T-cell (primary cell): ENCODE measurements around the gene TNRC6A. TPM values are rescaled to one million over a fixed set of nuclear protein-coding genes. Genes with fewer than 3 reads are reported as not detected.
"Not testable (repeated sequence)": the region's sequence is repeated elsewhere in the genome, so short reads cannot be mapped to it uniquely, and the experiment has no call there.

Experiments used
- ATAC-seq, 4 experiments: fragments of 200-7000 bp in 3 of 4; fragments of 150-1000 bp in 1 of 4; cut with Tn5 transposase; replicated peaks in 1 of 4; 1 replicate in 3 of 4; 2 replicates in 1 of 4; pipeline ENCODE4 v1.10.0; 2021; ENCODE audit warnings: moderate library complexity in 3 of 4, mild to moderate bottlenecking in 2 of 4, moderate number of reproducible peaks in 1 of 4
- CTCF ChIA-PET, 2 donors: fragments of 300-600 bp; sonication (Branson Sonifier 250); formaldehyde crosslinking; loops; one replicate each; lab custom pipeline; 2022; ENCODE audit warnings: antibody characterized with exemption in 2 of 2; lab: Charles Lee
- POLR2A ChIA-PET, 2 donors: fragments of 300-600 bp; sonication (Branson Sonifier 250); formaldehyde crosslinking; loops; one replicate each; lab custom pipeline; 2022; ENCODE audit warnings: antibody characterized with exemption in 2 of 2; lab: Charles Lee
- DNase-seq, 35 experiments: peaks; one replicate each; pipeline versions ENCODE4 v3.0.0 to v3.0.0-alpha.2; 2013 to 2023
- H3K27ac ChIP-seq: one replicate; pipeline ENCODE4 v1.5.1; 2013; ENCODE audit warnings: low read length
- H3K27me3 ChIP-seq, 2 experiments: replicated peaks in 1 of 2; 1 replicate in 1 of 2; 2 replicates in 1 of 2; pipeline versions ENCODE4 v1.6.1 to v1.7.0; 2013; ENCODE audit warnings: low read length in 1 of 2, mixed read lengths in 1 of 2; ENCODE audit not compliant: control insufficient read depth in 2 of 2, insufficient read depth in 2 of 2; ENCODE audit errors: extremely low read depth in 1 of 2
- H3K36me3 ChIP-seq, 2 donors: 1 replicate in 1 of 2; 2 replicates in 1 of 2; pipeline versions ENCODE4 v1.6.1 to v1.7.0; 2013; ENCODE audit warnings: low read length in 1 of 2; ENCODE audit not compliant: control insufficient read depth in 2 of 2, insufficient read depth in 1 of 2; ENCODE audit errors: extremely low read depth in 1 of 2
- H3K4me1 ChIP-seq, 2 experiments: 1 replicate in 1 of 2; 2 replicates in 1 of 2; pipeline versions ENCODE4 v1.6.1 to v1.7.0; 2013; ENCODE audit warnings: low read length in 2 of 2, mixed read lengths in 1 of 2; ENCODE audit not compliant: insufficient read depth in 2 of 2, control insufficient read depth in 1 of 2; ENCODE audit errors: extremely low read depth in 1 of 2
- H3K4me3 ChIP-seq, 2 donors: 1 replicate in 1 of 2; 2 replicates in 1 of 2; pipeline versions ENCODE4 v1.5.1 to v1.7.0; 2013; ENCODE audit warnings: mild to moderate bottlenecking in 2 of 2, low read length in 1 of 2, moderate library complexity in 1 of 2; ENCODE audit not compliant: control insufficient read depth in 1 of 2; ENCODE audit errors: extremely low read depth in 1 of 2
- H3K9me3 ChIP-seq: 2 replicates; pipeline ENCODE4 v1.7.0; 2013
- H3K27ac Mint-ChIP-seq, 2 donors: one replicate each; pipeline ENCODE4 v1.8.0; 2020 to 2021; ENCODE audit warnings: mild to moderate bottlenecking in 2 of 2, mixed read lengths in 2 of 2
- H3K27me3 Mint-ChIP-seq, 2 donors: one replicate each; pipeline ENCODE4 v1.8.0; 2021 to 2022; ENCODE audit warnings: mixed read lengths in 2 of 2
- H3K36me3 Mint-ChIP-seq: one replicate; pipeline ENCODE4 v1.8.0; 2021; ENCODE audit warnings: mixed read lengths
- H3K4me1 Mint-ChIP-seq, 3 donors: one replicate each; pipeline ENCODE4 v1.8.0; 2020 to 2022; ENCODE audit warnings: mixed read lengths in 3 of 3, mild to moderate bottlenecking in 1 of 3
- H3K4me3 Mint-ChIP-seq, 3 donors: one replicate each; pipeline ENCODE4 v1.8.0; 2020 to 2022; ENCODE audit warnings: mild to moderate bottlenecking in 3 of 3, mixed read lengths in 3 of 3, moderate library complexity in 3 of 3
- H3K9me3 Mint-ChIP-seq, 3 donors: one replicate each; pipeline ENCODE4 v1.8.0; 2020 to 2022; ENCODE audit warnings: mixed read lengths in 3 of 3
- WGBS: methylation state at CpG from one replicate; pipeline ENCODE4 v1.1.5; 2013; ENCODE audit warnings: missing lambda C conversion rate; ENCODE audit not compliant: insufficient coverage; 5-methylcytosine and 5-hydroxymethylcytosine counted together
- total RNA-seq, 35 experiments: library from RNA in 6 of 35; stranded (reverse) in 6 of 35; fragments of 120-200 nt in 1 of 35; gene quantifications; one replicate each; pipeline versions ENCODE4 v1.2.1 to v1.2.4 and lab custom pipeline; 2013 to 2026

Gene TNRC6A
- total RNA-seq, 5 donors from 2014 or later (not counting 1 experiment from before 2014, with no cell fraction given): 74.7 to 79.4 (median 77.9) TPM

DNA sequence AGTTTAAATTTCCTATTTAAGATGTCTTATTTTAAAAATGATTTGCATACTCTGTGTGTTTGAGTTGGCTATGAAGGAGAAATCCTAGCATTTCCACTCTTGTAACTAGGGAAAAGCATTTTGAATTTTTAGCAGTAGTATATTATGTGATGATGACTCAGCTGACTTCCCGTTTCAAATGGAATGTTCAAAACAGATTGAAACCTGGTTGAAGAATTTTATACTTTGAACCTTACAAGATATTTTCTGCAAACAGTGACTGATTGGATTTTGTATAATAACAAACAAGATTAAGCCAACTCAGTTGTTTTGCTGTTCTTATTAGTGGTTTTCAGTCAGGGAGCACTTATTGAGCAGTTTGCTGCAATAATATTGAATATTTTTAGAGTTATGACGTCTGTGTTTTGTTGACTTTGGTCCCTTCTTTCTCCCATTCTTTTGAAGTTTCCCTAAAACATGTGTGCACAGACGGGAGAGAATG lies 8.0 kb downstream of the TNRC6A start:
- H3K27ac ChIP-seq: no peak overlapping the region

GRCh38 chr16:24737916-24738594 lies 8.6 kb downstream of the TNRC6A start:
- no peak overlapping the region for H3K27ac ChIP-seq
- H3K27me3 ChIP-seq: no peaks in the 10 kb centered on the region
- no peaks in the 10 kb centered on the region for H3K9me3 ChIP-seq
- Mint-ChIP-seq H3K27ac (peak overlapping the region in 1 of 2 donors; percentile 70), H3K4me3 (peak overlapping the region; percentile 0 to 48 (median 8)), H3K36me3 (peaks cover 37% of the 10 kb centered on the region), H3K27me3 (no peaks in the 10 kb centered on the region), H3K9me3 (no peaks in the 10 kb centered on the region), H3K4me1 (peaks cover 95 to 97% (median 97%) of the 10 kb centered on the region in 3 donors)
- no peak overlapping the region for H3K4me3 ChIP-seq
- WGBS: 98% methylated on average over 3 of the region's 5 CpGs
- CTCF ChIA-PET: no interaction called here
- POLR2A ChIA-PET: no interaction called here
- DNase-seq: no peak
- ATAC-seq: no peak
- H3K4me1 ChIP-seq: peaks cover 12 to 33% of the 10 kb centered on the region in 2 experiments
- peaks cover 0 to 5% of the 10 kb centered on the region in 2 donors for H3K36me3 ChIP-seq

More for the DNA sequence above, 8.0 kb downstream of the TNRC6A start:
- H3K4me1 Mint-ChIP-seq: peaks cover 93 to 99% (median 95%) of the 10 kb centered on the region in 3 donors
- ChIA-PET CTCF (no interaction called here), POLR2A (no interaction called here)
- H3K27me3 Mint-ChIP-seq: no peaks in the 10 kb centered on the region
- no peak for ATAC-seq
- H3K9me3 ChIP-seq: no peaks in the 10 kb centered on the region
- peak overlapping the region in 1 of 2 donors; percentile 70 for H3K27ac Mint-ChIP-seq
- WGBS: no CpG with 5 or more reads among the region's 3 CpGs
- no peak overlapping the region for H3K4me3 ChIP-seq
- H3K36me3 Mint-ChIP-seq: peaks cover 38% of the 10 kb centered on the region
- peak overlapping the region in 2 of 3 donors; percentile 0 to 48 for H3K4me3 Mint-ChIP-seq
- DNase-seq: no peak
- peaks cover 0 to 5% of the 10 kb centered on the region in 2 donors for H3K36me3 ChIP-seq
- peaks cover 12 to 28% of the 10 kb centered on the region in 2 experiments for H3K4me1 ChIP-seq
- no peaks in the 10 kb centered on the region for H3K9me3 Mint-ChIP-seq
- H3K27me3 ChIP-seq: no peaks in the 10 kb centered on the region

GRCh38 chr16:24738895-24739294 lies 9.4 kb downstream of the TNRC6A start:
- Histone ChIP-seq H3K4me3 (no peak overlapping the region), H3K4me1 (peaks cover 12 to 32% of the 10 kb centered on the region in 2 experiments), H3K9me3 (no peaks in the 10 kb centered on the region), H3K27me3 (no peaks in the 10 kb centered on the region), H3K36me3 (no peaks in the 10 kb centered on the region), H3K27ac (no peak overlapping the region)
- H3K4me1 Mint-ChIP-seq: peaks cover 94 to 98% (median 97%) of the 10 kb centered on the region in 3 donors
- no peak for ATAC-seq
- H3K27ac Mint-ChIP-seq: no peak overlapping the region
- DNase-seq: no peak
- no CpG with 5 or more reads among the region's 3 CpGs for WGBS
- CTCF ChIA-PET: interaction anchor here in 1 of 2 donors (0.6 to 0.7 kb wide), 2 partner anchors 9 to 10 kb away, joined by 3 to 4 read pairs; no protein-coding TSS in a partner anchor
- POLR2A ChIA-PET: interaction anchor here in 1 of 2 donors (0.6 kb wide), 1 partner anchor 1215 kb away, joined by 8 read pairs; no protein-coding TSS in a partner anchor
- H3K4me3 Mint-ChIP-seq: peak overlapping the region in 1 of 3 donors; percentile 48
- H3K36me3 Mint-ChIP-seq: peaks cover 31% of the 10 kb centered on the region
- H3K27me3 Mint-ChIP-seq: no peaks in the 10 kb centered on the region
- no peaks in the 10 kb centered on the region for H3K9me3 Mint-ChIP-seq

- ChIA-PET CTCF (no interaction called here), POLR2A (interaction anchor here in 1 of 2 donors (0.6 kb wide), 1 partner anchor 22 kb away, joined by 7 read pairs; no protein-coding TSS in a partner anchor)
- Histone ChIP-seq H3K27ac (no peak overlapping the region), H3K4me3 (no peak overlapping the region), H3K4me1 (peaks cover 15 to 29% of the 10 kb centered on the region in 2 experiments), H3K36me3 (peaks cover 0 to 8% of the 10 kb centered on the region in 2 donors), H3K9me3 (no peaks in the 10 kb centered on the region), H3K27me3 (no peaks in the 10 kb centered on the region)
- Mint-ChIP-seq H3K4me3 (no peak overlapping the region), H3K4me1 (peaks cover 94 to 98% (median 98%) of the 10 kb centered on the region in 3 donors), H3K27ac (no peak overlapping the region), H3K27me3 (no peaks in the 10 kb centered on the region), H3K9me3 (no peaks in the 10 kb centered on the region), H3K36me3 (peaks cover 34% of the 10 kb centered on the region)
- WGBS: 96% methylated on average over 3 of the region's 4 CpGs
- no peak for ATAC-seq
- no peak for DNase-seq
These were observed 12.4 kb downstream of the TNRC6A start for GRCh38 chr16:24741862-24742261.

DNA sequence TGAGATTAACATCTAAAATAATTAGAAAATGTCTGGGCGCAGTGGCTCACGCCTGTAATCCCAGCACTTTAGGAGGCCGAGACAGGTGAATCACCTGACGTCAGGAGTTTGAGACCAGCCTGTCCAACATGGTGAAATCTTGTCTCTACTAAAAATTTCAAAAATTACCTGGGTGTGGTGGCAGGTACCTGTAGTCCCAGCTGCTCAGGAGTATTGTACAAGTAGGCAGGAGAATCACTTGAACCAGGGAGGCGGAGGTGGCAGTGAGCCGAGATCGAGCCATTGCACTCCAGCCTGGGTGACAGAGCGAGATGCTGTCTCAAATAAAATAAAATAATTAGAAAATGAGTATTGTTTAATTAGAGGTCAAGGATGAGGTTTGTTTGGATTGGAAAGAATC lies 13.2 kb downstream of the TNRC6A start:
- CTCF ChIA-PET, H3K27ac Mint-ChIP-seq, POLR2A ChIA-PET: not testable (repeated sequence)

DNA sequence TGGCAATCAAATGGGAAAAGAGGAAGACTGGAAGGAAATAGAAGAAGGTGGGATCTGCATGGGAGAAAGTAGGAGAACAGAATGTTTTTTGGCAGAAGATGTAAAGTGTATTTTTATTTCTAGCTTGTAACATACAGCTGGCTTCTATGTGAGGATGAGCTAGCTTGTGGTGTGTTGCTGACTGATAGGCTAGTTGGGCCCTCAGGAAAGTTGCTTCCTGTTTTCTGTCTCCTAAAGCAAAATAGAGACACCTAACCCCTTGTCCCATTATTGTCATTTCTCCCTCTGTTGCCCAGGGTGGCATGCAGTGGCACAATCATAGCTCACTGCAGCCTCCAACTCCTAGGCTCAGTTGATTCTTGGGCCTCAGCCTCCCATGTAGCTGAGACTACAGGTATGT lies 15.9 kb downstream of the TNRC6A start:
- Histone ChIP-seq H3K36me3 (peaks cover 0 to 11% of the 10 kb centered on the region in 2 donors), H3K4me1 (peaks cover 10 to 31% of the 10 kb centered on the region in 2 experiments), H3K27me3 (no peaks in the 10 kb centered on the region), H3K4me3 (no peak overlapping the region), H3K27ac (no peak overlapping the region), H3K9me3 (no peaks in the 10 kb centered on the region)
- H3K9me3 Mint-ChIP-seq: no peaks in the 10 kb centered on the region
- H3K27me3 Mint-ChIP-seq: no peaks in the 10 kb centered on the region
- peak overlapping the region; percentile 12 to 64 for H3K27ac Mint-ChIP-seq
- H3K36me3 Mint-ChIP-seq: peaks cover 33% of the 10 kb centered on the region
- CTCF ChIA-PET: interaction anchor here in 1 of 2 donors (0.9 to 1.5 kb wide), 2 partner anchors 10 to 13 kb away, joined by 3 to 6 read pairs; no protein-coding TSS in a partner anchor
- ATAC-seq: no peak
- DNase-seq: no peak
- POLR2A ChIA-PET: interaction anchor here in 1 of 2 donors (0.5 kb wide), 1 partner anchor 11 kb away, joined by 3 read pairs; no protein-coding TSS in a partner anchor
- H3K4me3 Mint-ChIP-seq: peak overlapping the region in 1 of 3 donors; percentile 1
- peaks cover 93 to 95% (median 94%) of the 10 kb centered on the region in 3 donors for H3K4me1 Mint-ChIP-seq

More for the DNA sequence above, 13.2 kb downstream of the TNRC6A start:
- not testable (repeated sequence) for ATAC-seq, DNase-seq, H3K9me3 Mint-ChIP-seq, H3K4me3 Mint-ChIP-seq, H3K36me3 ChIP-seq, H3K4me3 ChIP-seq, H3K27ac ChIP-seq, H3K27me3 ChIP-seq, H3K27me3 Mint-ChIP-seq, H3K9me3 ChIP-seq
- no CpG with 5 or more reads among the region's 8 CpGs for WGBS
- H3K36me3 Mint-ChIP-seq: peaks cover 35% of the 10 kb centered on the region
- peaks cover 11 to 28% of the 10 kb centered on the region in 2 experiments for H3K4me1 ChIP-seq
- H3K4me1 Mint-ChIP-seq: peaks cover 96 to 98% (median 98%) of the 10 kb centered on the region in 3 donors
